ENCODE data around the gene ADCY10. TPM values are rescaled to one million over a fixed set of nuclear protein-coding genes. Genes with fewer than 3 reads are reported as not detected.

The ADCY10 gene
- total RNA-seq, 1 donor from 2014 or later, result 0.39 TPM

GRCh38 chr1:167881069-167881468, 32.9 kb downstream of the ADCY10 start:
- no peaks in the 10 kb centered on the region for H3K27me3 Mint-ChIP-seq
- no peak for DNase-seq (ENCODE audit: extremely low spot score, unreplicated experiment)
- peaks cover 5% of the 10 kb centered on the region for H3K9me3 Mint-ChIP-seq
- TF ChIP-seq CTCF (conservative IDR thresholded peaks at IDR 0.05), result no peak
- H3K27ac Mint-ChIP-seq, result no peak overlapping the region
- no peak overlapping the region for H3K4me3 Mint-ChIP-seq
- no peaks in the 10 kb centered on the region for H3K36me3 Mint-ChIP-seq
- no peaks in the 10 kb centered on the region for H3K4me1 Mint-ChIP-seq (ENCODE audit: unreplicated experiment)

GRCh38 chr1:167880580-167881021, 33.3 kb downstream of the ADCY10 start:
- Mint-ChIP-seq H3K9me3 (peaks cover 5% of the 10 kb centered on the region), H3K36me3 (no peaks in the 10 kb centered on the region), H3K27ac (no peak overlapping the region), H3K27me3 (no peaks in the 10 kb centered on the region), H3K4me1 (ENCODE audit: unreplicated experiment) (no peaks in the 10 kb centered on the region), H3K4me3 (no peak overlapping the region)
- DNase-seq (ENCODE audit: extremely low spot score, unreplicated experiment), result no peak
- TF ChIP-seq CTCF (conservative IDR thresholded peaks at IDR 0.05), result no peak

- H3K4me3 Mint-ChIP-seq, result no peak overlapping the region
- DNase-seq (ENCODE audit: extremely low spot score, unreplicated experiment), result no peak
- H3K36me3 Mint-ChIP-seq, result no peaks in the 10 kb centered on the region
- no peak for TF ChIP-seq CTCF (conservative IDR thresholded peaks at IDR 0.05)
- H3K27me3 Mint-ChIP-seq, result no peaks in the 10 kb centered on the region
- no peak overlapping the region for H3K27ac Mint-ChIP-seq
- no peaks in the 10 kb centered on the region for H3K4me1 Mint-ChIP-seq (ENCODE audit: unreplicated experiment)
- no peaks in the 10 kb centered on the region for H3K9me3 Mint-ChIP-seq
These were observed 34.4 kb downstream of the ADCY10 start for GRCh38 chr1:167879508-167879907.

- Mint-ChIP-seq H3K27ac (no peak overlapping the region), H3K9me3 (no peaks in the 10 kb centered on the region), H3K27me3 (no peaks in the 10 kb centered on the region), H3K36me3 (no peaks in the 10 kb centered on the region), H3K4me3 (no peak overlapping the region), H3K4me1 (ENCODE audit: unreplicated experiment) (no peaks in the 10 kb centered on the region)
- TF ChIP-seq CTCF (conservative IDR thresholded peaks at IDR 0.05), result peak; percentile 27
- DNase-seq (ENCODE audit: extremely low spot score, unreplicated experiment), result no peak
These were observed 35.4 kb downstream of the ADCY10 start for GRCh38 chr1:167878372-167879160.

- no peaks in the 10 kb centered on the region for H3K27me3 Mint-ChIP-seq
- no peaks in the 10 kb centered on the region for H3K9me3 Mint-ChIP-seq
- TF ChIP-seq CTCF (conservative IDR thresholded peaks at IDR 0.05), result no peak
- no peak for DNase-seq (ENCODE audit: extremely low spot score, unreplicated experiment)
- H3K36me3 Mint-ChIP-seq, result no peaks in the 10 kb centered on the region
- no peaks in the 10 kb centered on the region for H3K4me1 Mint-ChIP-seq (ENCODE audit: unreplicated experiment)
- no peak overlapping the region for H3K4me3 Mint-ChIP-seq
- no peak overlapping the region for H3K27ac Mint-ChIP-seq
These were observed 37.2 kb downstream of the ADCY10 start for GRCh38 chr1:167876597-167877175.

All from type B pancreatic cell (in vitro differentiated cells).